Mesothelial cell of epicardium (in vitro differentiated cells): Measurements from ENCODE around the gene MAGI1. TPM values are rescaled to one million over a fixed set of nuclear protein-coding genes. Genes with fewer than 3 reads are reported as not detected.

Experiments used
- DNase-seq, 2 experiments: peaks; one replicate each; pipeline ENCODE4 v3.0.0; 2021; ENCODE audit warnings: low spot score in 2 of 2; ENCODE audit not compliant: unreplicated experiment in 2 of 2
- H3K27ac Mint-ChIP-seq: 2 replicates; pipeline ENCODE4 v1.8.0; 2021; ENCODE audit warnings: mixed read lengths
- H3K27me3 Mint-ChIP-seq: 2 replicates; pipeline ENCODE4 v1.8.0; 2021; ENCODE audit warnings: low read depth, mixed read lengths
- H3K36me3 Mint-ChIP-seq: 2 replicates; pipeline ENCODE4 v1.8.0; 2021; ENCODE audit warnings: mixed read lengths
- H3K4me1 Mint-ChIP-seq: 2 replicates; pipeline ENCODE4 v1.8.0; 2021; ENCODE audit warnings: mixed read lengths
- H3K4me3 Mint-ChIP-seq: 2 replicates; pipeline ENCODE4 v1.8.0; 2021; ENCODE audit warnings: mild to moderate bottlenecking, moderate library complexity, mixed read lengths
- H3K9me3 Mint-ChIP-seq: 2 replicates; pipeline ENCODE4 v1.8.0; 2021; ENCODE audit warnings: mixed read lengths
- total RNA-seq: library from RNA; stranded (reverse); gene quantifications from 3 replicates; pipeline ENCODE4 v1.2.1, GENCODE V29; 2021
- TF ChIP-seq, protein P1 (sequence below): fragments of 200-600 bp; sonication (generic); IDR thresholded peaks from one replicate; pipeline ENCODE4 v1.5.0; 2021; ENCODE audit warnings: antibody characterized with exemption; ENCODE audit not compliant: unreplicated experiment

Gene MAGI1
- total RNA-seq, 1 donor from 2014 or later, result 65.6 TPM

GRCh38 chr3:65925254-65925954 is 113.3 kb downstream of the MAGI1 start:
- TF ChIP-seq, protein P1, sequence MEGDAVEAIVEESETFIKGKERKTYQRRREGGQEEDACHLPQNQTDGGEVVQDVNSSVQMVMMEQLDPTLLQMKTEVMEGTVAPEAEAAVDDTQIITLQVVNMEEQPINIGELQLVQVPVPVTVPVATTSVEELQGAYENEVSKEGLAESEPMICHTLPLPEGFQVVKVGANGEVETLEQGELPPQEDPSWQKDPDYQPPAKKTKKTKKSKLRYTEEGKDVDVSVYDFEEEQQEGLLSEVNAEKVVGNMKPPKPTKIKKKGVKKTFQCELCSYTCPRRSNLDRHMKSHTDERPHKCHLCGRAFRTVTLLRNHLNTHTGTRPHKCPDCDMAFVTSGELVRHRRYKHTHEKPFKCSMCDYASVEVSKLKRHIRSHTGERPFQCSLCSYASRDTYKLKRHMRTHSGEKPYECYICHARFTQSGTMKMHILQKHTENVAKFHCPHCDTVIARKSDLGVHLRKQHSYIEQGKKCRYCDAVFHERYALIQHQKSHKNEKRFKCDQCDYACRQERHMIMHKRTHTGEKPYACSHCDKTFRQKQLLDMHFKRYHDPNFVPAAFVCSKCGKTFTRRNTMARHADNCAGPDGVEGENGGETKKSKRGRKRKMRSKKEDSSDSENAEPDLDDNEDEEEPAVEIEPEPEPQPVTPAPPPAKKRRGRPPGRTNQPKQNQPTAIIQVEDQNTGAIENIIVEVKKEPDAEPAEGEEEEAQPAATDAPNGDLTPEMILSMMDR, result no peak
- no peaks in the 10 kb centered on the region for H3K27me3 Mint-ChIP-seq
- peak overlapping the region; percentile 55 for H3K27ac Mint-ChIP-seq
- H3K9me3 Mint-ChIP-seq, result no peaks in the 10 kb centered on the region
- DNase-seq, result no peak
- no peak overlapping the region for H3K4me3 Mint-ChIP-seq
- peaks cover 20% of the 10 kb centered on the region for H3K4me1 Mint-ChIP-seq
- H3K36me3 Mint-ChIP-seq, result no peaks in the 10 kb centered on the region

- H3K27ac Mint-ChIP-seq, result peak overlapping the region; percentile 55
- DNase-seq, result no peak
- no peaks in the 10 kb centered on the region for H3K36me3 Mint-ChIP-seq
- no peaks in the 10 kb centered on the region for H3K9me3 Mint-ChIP-seq
- TF ChIP-seq, protein P1, result no peak
- no peaks in the 10 kb centered on the region for H3K27me3 Mint-ChIP-seq
- H3K4me3 Mint-ChIP-seq, result no peak overlapping the region
- peaks cover 25% of the 10 kb centered on the region for H3K4me1 Mint-ChIP-seq
These were observed 114.0 kb downstream of the MAGI1 start for GRCh38 chr3:65924762-65925161.

- Mint-ChIP-seq H3K4me3 (no peak overlapping the region), H3K36me3 (peaks cover 8% of the 10 kb centered on the region), H3K4me1 (peaks cover 26% of the 10 kb centered on the region), H3K9me3 (peaks cover 8% of the 10 kb centered on the region), H3K27me3 (no peaks in the 10 kb centered on the region), H3K27ac (no peak overlapping the region)
- DNase-seq, result no peak
- TF ChIP-seq, protein P1, result no peak
These were observed 116.3 kb downstream of the MAGI1 start for GRCh38 chr3:65922441-65922840.

DNA sequence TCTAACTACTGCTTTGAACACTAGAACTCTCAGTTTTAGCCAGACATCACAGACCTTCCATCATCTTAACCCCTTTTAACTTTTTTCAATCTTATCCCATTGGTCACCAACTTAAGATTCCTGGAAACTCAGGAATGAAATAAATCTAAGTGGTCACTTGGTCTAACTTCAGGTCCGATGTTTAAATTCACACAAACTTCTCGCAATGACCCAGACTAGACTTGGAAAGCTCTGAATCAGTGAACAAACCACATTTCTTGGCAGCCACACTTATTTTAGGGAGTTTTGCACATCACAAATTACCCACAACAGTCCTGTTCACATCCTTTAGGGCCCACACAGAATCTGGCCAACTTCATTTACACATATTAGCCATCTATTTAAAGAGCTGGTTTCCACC is 118.9 kb downstream of the MAGI1 start:
- TF ChIP-seq, protein P1, result no peak
- no peaks in the 10 kb centered on the region for H3K27me3 Mint-ChIP-seq
- no peak for DNase-seq
- peaks cover 20% of the 10 kb centered on the region for H3K4me1 Mint-ChIP-seq
- peak overlapping the region; percentile 80 for H3K27ac Mint-ChIP-seq
- peaks cover 10% of the 10 kb centered on the region for H3K36me3 Mint-ChIP-seq
- H3K9me3 Mint-ChIP-seq, result peaks cover 17% of the 10 kb centered on the region
- no peak overlapping the region for H3K4me3 Mint-ChIP-seq

DNA sequence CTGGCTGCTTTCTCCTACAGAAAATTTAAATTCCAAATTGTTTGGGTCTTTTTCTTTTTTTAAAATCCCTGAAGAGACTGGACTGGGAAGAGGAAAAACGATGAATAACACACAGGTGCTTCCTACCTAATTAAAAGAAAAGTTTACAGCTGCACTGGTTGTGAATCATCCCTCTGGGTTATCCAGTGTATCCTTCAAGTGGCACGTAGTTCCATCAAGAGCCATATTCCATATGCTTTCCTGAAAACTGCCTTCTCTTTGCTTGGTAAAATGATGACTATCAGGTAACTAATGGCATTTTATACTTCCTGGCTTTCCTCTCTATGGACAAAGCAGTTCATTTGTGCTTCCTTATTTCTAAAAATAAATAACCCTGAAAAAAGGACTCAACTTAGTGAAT is 123.2 kb downstream of the MAGI1 start:
- H3K4me3 Mint-ChIP-seq, result no peak overlapping the region
- peaks cover 27% of the 10 kb centered on the region for H3K4me1 Mint-ChIP-seq
- H3K27me3 Mint-ChIP-seq, result no peaks in the 10 kb centered on the region
- peaks cover 10% of the 10 kb centered on the region for H3K36me3 Mint-ChIP-seq
- H3K9me3 Mint-ChIP-seq, result peaks cover 17% of the 10 kb centered on the region
- TF ChIP-seq, protein P1, result no peak
- no peak overlapping the region for H3K27ac Mint-ChIP-seq
- no peak for DNase-seq
